IPS-15b (cell line): Measurements from ENCODE around the gene SH3GLB1.

Experiments
- H3K27me3 ChIP-seq: one replicate; pipeline ENCODE4 v1.6.1; 2013; ENCODE audit warnings: low read length; ENCODE audit not compliant: control insufficient read depth, insufficient read depth
- H3K36me3 ChIP-seq: one replicate; pipeline ENCODE4 v1.6.1; 2013; ENCODE audit warnings: low read length; ENCODE audit not compliant: control insufficient read depth, insufficient read depth
- H3K4me1 ChIP-seq: one replicate; pipeline ENCODE4 v1.6.1; 2013; ENCODE audit warnings: mild to moderate bottlenecking, low read length; ENCODE audit not compliant: control insufficient read depth, insufficient read depth
- H3K4me3 ChIP-seq: one replicate; pipeline ENCODE4 v1.5.1; 2013; ENCODE audit warnings: low read depth, low read length
- H3K9ac ChIP-seq: one replicate; pipeline ENCODE4 v1.6.1; 2013; ENCODE audit warnings: low read depth, mild to moderate bottlenecking, low read length
- H3K9me3 ChIP-seq: one replicate; pipeline ENCODE4 v1.6.1; 2013; ENCODE audit warnings: mild to moderate bottlenecking, low read length; ENCODE audit not compliant: control insufficient read depth, insufficient read depth

Gene SH3GLB1

DNA sequence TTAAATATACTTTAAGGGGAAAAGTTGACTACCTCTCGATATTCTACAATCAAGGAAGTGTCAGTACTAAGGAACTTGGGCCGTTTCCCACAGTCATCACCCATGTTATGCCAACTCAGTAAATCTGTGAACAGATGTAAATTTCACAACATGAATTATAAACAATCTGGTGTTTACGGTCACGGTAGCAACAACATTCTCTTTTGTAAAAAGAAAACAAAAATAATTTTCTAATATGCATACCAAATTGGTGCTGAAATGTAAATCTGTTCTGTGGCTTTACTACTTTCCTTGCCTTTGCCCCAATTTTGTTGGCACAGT, 1.2 kb downstream of the SH3GLB1 start:
- H3K4me3 ChIP-seq, result peak overlapping the region; percentile 74
- H3K27me3 ChIP-seq, result peaks cover 4% of the 10 kb centered on the region
- H3K9me3 ChIP-seq, result no peaks in the 10 kb centered on the region
- H3K9ac ChIP-seq, result peak overlapping the region; percentile 89
- H3K36me3 ChIP-seq, result peaks cover 2% of the 10 kb centered on the region
- peaks cover 8% of the 10 kb centered on the region for H3K4me1 ChIP-seq

DNA sequence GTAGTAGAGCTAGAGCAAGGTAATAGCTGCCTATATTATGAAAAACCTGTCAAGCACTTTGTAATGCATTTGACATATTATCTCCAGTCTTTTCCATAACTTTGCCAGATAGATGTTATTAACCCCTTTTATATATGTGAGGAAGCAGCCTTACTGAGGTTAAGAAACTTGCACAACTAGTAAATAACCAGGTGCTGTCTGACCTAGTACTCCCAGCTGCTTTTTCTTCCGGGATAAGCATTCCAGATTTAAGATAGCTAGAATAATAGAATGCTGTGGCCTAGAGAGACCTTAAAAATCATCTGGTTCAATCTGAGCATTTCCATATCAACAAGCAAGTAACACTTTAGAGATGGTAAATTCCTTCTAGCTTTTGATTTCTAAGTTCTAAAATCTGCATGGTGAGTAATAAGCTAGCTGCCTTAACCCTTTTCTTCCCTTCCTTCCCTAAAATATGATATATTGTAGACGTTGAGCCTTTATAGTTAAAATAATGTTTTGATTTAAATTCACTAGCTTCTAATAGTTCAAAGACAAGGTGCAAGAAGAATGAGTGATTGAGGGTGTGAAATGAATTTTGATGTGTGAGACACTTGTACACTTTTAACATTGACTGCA, 1.8 kb downstream of the SH3GLB1 start:
- Histone ChIP-seq H3K36me3 (peaks cover 2% of the 10 kb centered on the region), H3K4me3 (peak overlapping the region; percentile 74), H3K4me1 (peaks cover 8% of the 10 kb centered on the region), H3K27me3 (peaks cover 4% of the 10 kb centered on the region), H3K9ac (peak overlapping the region; percentile 89), H3K9me3 (no peaks in the 10 kb centered on the region)

DNA sequence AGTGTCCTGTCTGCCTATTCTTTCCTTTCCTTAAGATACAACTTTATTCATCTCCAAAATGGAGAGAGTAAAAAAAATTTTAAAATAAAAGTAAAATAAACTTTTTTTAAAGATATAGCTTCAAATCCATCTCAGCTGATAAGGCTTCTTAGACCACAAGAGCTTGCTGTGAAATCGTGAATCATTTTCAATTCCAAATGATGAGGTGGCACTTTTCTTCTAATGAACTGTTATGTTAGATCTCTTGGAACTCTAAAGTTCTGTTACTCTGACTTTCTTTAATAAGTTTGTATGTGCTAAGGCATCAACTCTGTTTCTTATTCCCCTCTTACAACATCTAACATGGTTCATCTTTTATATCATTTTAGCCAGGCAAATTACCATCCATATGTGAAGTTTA, 4.5 kb downstream of the SH3GLB1 start:
- Histone ChIP-seq H3K9me3 (no peaks in the 10 kb centered on the region), H3K36me3 (peaks cover 2% of the 10 kb centered on the region), H3K4me1 (peaks cover 6% of the 10 kb centered on the region), H3K9ac (no peak overlapping the region), H3K27me3 (no peaks in the 10 kb centered on the region), H3K4me3 (no peak overlapping the region)

DNA sequence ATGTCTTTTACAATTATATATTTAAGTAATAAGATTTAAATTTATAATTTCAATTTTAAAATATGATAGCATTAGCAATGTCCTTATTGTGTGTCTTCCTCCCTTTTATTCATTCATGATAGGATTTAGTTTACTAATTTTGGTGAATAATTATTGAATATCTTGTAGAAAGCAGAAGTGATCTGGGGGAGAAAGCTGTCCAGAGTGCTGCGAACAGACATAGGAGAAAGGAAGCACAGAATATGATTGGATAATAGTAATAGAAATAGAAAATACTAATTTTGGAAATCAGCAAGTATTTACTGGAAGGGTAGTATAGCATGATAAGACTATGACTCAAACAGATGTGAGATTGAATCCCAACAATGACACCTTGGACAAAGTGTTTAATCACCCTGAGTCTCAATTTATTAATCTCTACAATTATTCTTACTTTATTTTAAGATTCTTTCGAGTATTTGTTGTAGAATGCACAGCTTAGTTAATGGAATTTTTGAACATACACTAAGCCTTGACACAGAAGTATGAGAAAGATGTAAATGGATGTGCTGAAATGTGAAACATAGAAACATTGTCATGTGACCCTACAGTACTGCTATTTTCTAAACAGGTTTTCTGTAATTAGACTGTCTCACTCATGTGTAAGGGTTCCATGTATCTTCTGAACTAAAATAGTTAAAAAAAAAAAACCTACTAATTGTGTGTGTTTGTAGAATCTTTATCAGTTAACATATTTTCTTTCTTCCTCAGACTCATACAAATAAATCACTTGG, 7.9 kb downstream of the SH3GLB1 start:
- Histone ChIP-seq H3K9me3 (no peaks in the 10 kb centered on the region), H3K9ac (no peak overlapping the region), H3K27me3 (no peaks in the 10 kb centered on the region), H3K4me1 (no peaks in the 10 kb centered on the region), H3K36me3 (no peaks in the 10 kb centered on the region), H3K4me3 (no peak overlapping the region)

DNA sequence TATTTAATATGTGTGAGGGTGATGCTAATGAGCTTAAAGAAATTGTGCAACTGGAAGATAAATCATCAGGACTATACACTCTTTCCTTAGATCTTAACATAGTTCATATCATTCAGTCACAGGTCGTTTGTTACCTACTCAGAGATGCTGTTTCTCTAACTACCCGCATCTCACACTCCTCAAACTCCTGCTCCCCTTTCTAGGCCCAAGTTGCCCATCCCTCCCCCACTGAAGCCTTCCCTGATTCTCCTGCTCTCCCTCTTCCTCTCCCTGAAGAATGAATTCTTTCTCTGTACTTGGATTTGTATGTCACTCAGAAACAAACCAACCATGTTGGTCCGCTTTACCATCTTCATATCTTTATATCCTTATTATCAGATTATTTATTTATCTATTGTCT, 9.1 kb downstream of the SH3GLB1 start:
- no peaks in the 10 kb centered on the region for H3K36me3 ChIP-seq
- H3K9ac ChIP-seq, result no peak overlapping the region
- no peaks in the 10 kb centered on the region for H3K9me3 ChIP-seq
- H3K4me1 ChIP-seq, result no peaks in the 10 kb centered on the region
- H3K27me3 ChIP-seq, result no peaks in the 10 kb centered on the region
- no peak overlapping the region for H3K4me3 ChIP-seq

DNA sequence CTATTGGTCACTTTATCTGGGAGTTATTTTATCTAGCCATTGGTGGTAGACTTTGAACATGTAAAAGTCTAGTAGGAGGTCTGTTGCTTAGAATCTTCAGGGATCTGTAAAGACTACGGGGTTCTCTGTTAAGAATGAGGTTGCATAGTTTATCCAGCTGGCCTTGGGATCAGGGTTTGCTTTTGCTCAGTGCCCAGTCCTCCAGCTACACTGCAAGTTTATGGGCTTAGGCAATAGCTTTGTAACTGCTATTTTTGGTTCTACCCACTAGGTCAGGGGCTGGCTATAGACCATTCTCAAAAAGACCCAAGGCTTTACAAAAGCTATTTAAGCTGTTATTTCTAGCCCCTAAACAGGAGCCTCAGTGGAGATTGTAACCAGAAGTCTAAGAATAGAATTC, 9.8 kb downstream of the SH3GLB1 start:
- Histone ChIP-seq H3K9me3 (no peaks in the 10 kb centered on the region), H3K27me3 (no peaks in the 10 kb centered on the region), H3K4me3 (no peak overlapping the region), H3K36me3 (no peaks in the 10 kb centered on the region), H3K4me1 (no peaks in the 10 kb centered on the region), H3K9ac (no peak overlapping the region)

DNA sequence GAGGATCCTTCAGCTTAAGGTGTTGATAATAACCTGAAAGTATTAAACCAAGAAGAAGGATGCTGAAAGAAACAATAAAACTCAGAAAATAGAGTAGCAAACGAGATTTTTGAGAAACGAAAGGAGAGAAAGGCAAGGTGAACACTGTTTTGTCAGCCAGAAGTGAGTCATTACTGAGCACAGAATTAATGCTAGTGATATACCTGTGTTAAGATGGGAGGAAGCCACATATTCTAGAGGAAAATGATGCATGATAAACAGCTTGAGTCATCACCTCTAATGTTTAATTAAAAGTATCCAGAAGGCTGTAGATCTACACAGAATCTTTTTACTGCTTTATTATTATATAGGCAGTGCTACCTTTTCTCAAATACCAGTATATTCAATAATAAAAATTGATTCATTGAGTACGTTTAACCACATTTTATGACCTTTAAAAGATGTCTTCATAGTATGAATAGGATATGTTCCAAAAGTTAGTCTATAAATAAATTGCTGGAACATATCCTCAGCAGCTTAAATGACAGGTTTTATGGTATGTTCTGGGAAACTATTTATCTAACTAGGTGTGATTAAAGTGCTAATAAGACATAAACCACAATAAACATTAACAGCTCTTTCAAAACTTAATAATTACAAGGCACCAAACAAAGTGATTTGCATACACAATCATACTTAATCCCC, 10.3 kb downstream of the SH3GLB1 start:
- H3K4me1 ChIP-seq, result no peaks in the 10 kb centered on the region
- H3K36me3 ChIP-seq, result no peaks in the 10 kb centered on the region
- H3K9ac ChIP-seq, result no peak overlapping the region
- H3K9me3 ChIP-seq, result no peaks in the 10 kb centered on the region
- no peaks in the 10 kb centered on the region for H3K27me3 ChIP-seq
- no peak overlapping the region for H3K4me3 ChIP-seq

DNA sequence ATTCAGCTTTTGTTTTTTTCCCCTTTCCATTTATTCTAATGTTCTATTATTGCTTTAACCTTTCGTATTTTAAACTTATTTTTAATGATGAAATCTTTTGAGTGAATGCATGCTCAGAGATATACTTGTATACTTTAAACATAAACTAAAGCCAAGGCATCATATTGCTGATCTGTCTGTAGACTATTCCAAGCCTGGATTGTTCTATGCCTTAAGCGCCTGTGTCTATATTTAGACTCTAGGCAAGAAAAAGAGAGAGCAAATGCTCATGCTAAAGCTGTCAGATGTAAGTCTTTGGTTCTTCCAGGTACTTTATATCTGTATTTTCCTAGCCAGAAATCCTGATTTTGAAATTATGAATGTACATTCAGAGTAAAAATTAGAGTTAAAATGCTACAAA, 14.4 kb downstream of the SH3GLB1 start:
- H3K36me3 ChIP-seq, result no peaks in the 10 kb centered on the region
- no peak overlapping the region for H3K4me3 ChIP-seq
- H3K9ac ChIP-seq, result no peak overlapping the region
- no peaks in the 10 kb centered on the region for H3K4me1 ChIP-seq
- H3K27me3 ChIP-seq, result no peaks in the 10 kb centered on the region
- H3K9me3 ChIP-seq, result no peaks in the 10 kb centered on the region

DNA sequence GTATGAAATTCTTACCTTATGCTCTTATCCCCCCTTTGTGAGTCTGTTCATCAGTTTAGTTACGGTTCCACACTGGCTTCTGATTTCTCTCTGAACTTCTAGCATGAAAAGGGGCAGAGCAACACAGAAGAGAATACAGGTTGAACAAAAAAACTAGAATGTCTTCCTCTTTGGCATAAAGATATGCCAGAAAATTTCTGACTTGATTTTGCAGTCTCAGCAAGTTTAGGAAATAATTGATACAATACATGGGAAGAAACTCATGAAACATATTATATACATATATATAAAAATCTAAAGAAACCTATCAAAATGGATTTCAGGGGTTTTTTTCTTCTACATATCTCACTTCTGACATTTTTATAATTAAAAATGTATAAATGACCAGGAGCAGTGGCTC, 27.0 kb downstream of the SH3GLB1 start:
- Histone ChIP-seq H3K27me3 (no peaks in the 10 kb centered on the region), H3K9ac (no peak overlapping the region), H3K36me3 (no peaks in the 10 kb centered on the region), H3K4me1 (no peaks in the 10 kb centered on the region), H3K9me3 (no peaks in the 10 kb centered on the region), H3K4me3 (no peak overlapping the region)

DNA sequence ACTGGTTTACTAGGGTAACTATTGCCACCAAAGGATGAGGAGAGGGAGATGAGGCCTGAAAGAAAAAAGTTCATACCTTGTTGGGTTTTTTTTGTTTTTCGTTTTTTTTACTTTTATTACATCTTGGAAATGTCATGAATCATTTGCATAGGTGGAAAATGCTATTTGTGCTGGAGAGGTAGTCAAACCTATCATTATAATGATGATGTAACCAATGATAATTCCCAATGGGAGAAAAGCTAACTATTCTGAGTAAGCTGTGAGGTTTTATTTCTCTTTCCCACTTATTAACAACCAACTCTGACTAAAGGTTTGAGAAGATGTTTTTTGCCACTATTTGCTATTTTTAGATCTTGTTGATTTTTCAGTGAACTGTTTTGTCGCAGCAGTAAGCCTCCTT, 29.0 kb downstream of the SH3GLB1 start:
- no peaks in the 10 kb centered on the region for H3K9me3 ChIP-seq
- H3K36me3 ChIP-seq, result no peaks in the 10 kb centered on the region
- H3K27me3 ChIP-seq, result no peaks in the 10 kb centered on the region
- H3K9ac ChIP-seq, result no peak overlapping the region
- H3K4me3 ChIP-seq, result no peak overlapping the region
- H3K4me1 ChIP-seq, result no peaks in the 10 kb centered on the region

DNA sequence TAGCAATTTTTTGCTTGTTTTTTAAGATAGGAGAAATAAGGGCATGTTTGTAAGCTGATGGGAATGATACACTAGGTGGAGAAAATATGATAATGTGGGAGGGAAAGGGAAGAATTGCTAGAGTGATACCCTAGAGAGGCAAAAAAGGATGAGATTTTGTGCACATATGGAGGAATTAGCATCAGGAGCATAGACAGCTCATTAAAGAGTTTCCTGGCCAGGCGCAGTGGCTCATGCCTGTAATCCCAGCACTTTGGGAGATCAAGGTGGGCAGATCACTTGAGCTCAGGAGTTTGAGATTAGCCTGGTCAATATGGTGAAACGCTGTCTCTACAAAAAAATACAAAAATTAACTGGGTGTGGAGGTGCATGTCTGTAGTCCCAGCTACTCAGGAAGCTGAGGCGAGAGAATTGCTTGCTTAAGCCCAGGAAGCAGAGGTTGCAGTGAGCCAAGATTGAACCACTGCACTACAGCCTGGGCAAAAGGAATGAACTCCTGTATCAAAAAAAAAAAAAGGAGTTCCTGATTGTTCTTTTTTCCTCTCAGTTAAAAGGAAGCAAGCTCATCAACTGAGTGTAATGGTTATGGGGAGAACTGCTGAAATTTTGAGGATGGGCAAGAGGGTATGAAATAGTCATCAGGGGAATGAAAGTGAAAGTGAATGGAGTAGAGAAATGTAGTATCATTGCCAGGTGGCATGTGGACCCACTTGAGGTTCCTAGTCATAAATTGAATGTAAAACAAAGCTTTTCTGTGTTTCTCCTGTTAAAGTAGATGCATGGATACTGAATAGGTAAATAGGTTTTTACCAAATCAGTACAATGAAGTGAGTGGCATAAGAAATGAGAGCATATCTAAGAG, 35.5 kb downstream of the SH3GLB1 start:
- Histone ChIP-seq H3K36me3 (no peaks in the 10 kb centered on the region), H3K9ac (no peak overlapping the region), H3K4me3 (no peak overlapping the region), H3K27me3 (no peaks in the 10 kb centered on the region), H3K4me1 (no peaks in the 10 kb centered on the region), H3K9me3 (no peaks in the 10 kb centered on the region)
